ENCODE measurements around the gene REG1B. TPM values are rescaled to one million over a fixed set of nuclear protein-coding genes. Genes with fewer than 3 reads are reported as not detected.

REG1B gene, protein sequence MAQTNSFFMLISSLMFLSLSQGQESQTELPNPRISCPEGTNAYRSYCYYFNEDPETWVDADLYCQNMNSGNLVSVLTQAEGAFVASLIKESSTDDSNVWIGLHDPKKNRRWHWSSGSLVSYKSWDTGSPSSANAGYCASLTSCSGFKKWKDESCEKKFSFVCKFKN
- 4.9 TPM for total RNA-seq

DNA sequence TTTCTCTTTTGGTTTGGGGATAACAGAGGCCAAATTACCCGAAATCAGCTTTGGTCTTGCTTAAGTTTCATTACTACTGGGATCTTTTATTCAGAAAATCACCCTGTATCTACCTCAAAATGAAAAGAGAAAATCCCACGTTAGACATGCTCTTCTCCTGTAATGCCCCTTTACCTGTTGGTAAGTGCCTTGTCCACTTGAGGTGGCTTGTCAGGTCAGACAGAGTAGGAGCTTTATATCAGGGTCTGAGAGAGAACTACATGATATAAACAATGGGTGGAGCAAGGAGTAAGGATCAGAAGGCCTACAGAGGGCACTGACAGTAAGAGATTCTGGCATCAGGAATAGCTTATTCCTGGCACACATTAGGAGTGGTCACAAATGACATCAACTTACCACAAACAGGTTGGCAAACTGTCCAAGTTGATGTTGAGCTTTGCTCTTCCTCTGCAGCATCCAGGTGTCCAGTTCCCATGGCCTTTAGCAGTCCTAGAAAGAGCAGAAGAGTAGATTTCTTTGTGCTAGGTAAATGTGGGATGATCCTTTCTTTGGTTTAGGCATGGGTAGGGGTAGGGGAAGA, at the start of gene REG1B:
REG1B (minus strand) TSS at position 209 of the 580 bp plus-strand sequence. CDS start 381 bp downstream, outside the sequence.
- no peak for DNase-seq (ENCODE audit: low spot score)

DNA sequence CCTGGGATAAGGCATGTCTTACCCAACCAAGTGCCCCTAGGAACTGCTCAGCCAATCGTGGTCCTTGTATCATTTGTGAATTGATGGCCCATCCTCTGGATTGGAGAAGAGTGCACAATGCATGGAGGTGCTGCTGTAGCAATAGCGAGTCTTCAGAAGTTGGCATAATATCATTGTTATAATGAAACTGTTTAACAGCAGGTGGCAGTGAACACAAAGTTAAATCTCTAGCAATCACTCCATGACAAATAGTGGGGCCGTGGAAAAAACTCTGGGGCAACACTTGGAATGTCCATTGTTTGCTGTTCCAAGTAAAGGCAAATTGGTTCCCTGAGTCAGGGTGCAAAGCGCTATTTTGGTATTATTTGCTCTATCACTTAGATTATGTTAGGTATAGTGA, 43.9 kb upstream of the REG1B start:
- no peak for DNase-seq (ENCODE audit: low spot score)
- ATAC-seq: no peak

More for the DNA sequence above, at the start of gene REG1B:
- ATAC-seq: no peak

DNA sequence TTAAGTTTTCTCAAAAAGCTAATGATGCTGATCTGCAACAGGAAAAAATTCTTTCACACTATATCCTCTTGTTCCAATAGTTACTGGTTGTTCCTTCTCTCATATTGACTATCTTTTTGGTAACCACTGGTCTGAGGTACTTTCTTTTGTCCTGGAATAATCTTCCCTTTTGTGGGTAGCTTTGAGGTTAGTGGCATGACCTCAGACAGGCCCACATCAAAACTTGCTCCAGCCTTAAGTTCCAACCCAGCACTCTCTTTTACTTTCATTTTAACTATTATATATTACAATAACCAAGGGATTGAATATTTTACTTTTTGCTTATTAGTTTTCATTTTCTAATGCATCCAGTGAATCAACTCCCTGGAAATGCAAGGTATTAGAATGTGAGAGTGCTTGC, 42.0 kb upstream of the REG1B start:
- no peak for DNase-seq (ENCODE audit: low spot score)

DNA sequence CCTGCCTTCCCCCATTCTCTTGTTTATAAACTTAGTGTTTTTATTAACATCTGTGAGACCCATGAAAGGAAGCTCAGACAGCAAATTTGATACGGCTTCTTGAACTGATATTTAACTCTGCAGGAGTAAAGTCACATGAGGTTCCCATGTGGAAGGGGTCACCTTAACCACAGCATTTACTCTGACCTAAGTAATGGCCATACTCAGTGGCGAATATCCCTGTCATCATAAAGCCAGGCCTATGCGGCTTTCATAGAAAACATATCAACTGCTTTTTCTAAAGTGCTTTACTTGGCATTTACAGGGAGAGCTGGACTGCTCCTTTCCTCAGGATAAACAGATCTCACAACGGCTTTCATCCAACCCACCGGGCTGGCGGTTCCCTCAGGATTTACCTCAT, 41.5 kb upstream of the REG1B start:
- ATAC-seq (no peak), DNase-seq (ENCODE audit: low spot score) (no peak)

More for the DNA sequence above, 42.0 kb upstream of the REG1B start:
- no peak for ATAC-seq

DNA sequence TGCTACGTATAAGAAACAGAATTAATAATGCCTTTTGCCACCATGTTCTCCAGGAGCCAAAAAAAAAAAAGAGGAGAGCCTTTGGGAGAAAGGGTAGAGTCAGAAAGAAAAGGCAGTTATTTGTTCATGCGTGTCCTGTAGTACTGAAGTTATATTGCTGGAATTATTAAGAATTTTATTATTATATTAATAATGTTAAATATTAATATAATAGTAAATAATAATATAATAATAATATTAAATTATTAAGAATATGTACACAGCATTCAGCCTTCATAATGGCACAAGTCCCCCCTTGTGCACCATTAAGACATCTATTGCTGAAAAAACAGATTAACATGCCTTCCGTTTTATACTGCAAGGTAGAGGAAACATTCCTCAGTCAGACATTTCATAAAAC, 40.6 kb upstream of the REG1B start:
- ATAC-seq: no peak
- DNase-seq (ENCODE audit: low spot score): no peak

DNA sequence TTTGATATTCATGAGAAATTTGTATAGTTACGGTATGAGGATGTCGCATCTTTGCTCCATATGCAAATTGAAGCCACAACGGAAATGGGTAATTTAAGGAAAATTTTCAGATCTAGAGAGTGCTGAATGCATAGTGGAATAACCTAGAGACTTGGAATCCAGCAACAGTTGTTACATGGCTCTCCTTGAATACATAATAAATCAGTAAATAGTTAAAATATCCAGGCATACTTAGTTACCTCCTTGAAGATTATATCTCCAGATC, 37.9 kb upstream of the REG1B start:
- ATAC-seq: no peak
- DNase-seq (ENCODE audit: low spot score): no peak

DNA sequence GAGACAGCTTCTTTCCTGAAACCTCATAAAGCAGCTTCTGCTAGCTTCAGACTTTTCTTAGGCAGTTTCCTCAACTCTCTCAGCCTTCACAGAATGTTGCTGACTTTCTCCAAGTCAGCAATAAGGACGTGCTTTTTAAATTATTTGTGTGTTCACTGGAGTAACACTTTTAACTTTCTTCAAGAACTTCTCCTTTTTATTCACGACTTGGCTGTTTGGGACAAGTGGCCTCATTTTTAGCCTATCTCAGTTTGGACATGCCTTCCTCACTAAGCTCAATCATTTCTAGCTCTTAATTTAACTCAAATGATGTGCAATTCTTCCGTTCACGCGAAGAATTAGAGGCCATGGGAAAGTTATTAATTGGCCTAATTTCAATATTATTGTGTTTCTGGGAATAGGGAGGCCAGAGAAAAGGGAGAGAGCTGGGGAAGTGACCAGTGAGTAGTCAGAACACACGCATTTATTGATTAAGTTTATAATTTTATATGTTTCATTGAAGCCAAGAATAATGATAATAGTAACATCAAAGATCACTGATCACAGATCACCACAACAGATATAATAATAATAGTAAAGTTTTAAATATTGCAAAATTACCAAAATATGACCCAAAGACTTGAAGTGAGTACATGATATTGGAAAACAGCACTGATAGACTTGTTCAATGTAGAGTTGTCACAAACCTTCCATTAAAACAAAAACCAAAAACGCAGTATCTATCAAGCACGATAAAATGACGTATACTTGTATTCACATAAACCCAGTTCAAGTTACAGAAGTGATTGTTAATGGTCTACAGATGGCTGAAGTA, 37.3 kb upstream of the REG1B start:
- DNase-seq (ENCODE audit: low spot score) (no peak), ATAC-seq (no peak)

DNA sequence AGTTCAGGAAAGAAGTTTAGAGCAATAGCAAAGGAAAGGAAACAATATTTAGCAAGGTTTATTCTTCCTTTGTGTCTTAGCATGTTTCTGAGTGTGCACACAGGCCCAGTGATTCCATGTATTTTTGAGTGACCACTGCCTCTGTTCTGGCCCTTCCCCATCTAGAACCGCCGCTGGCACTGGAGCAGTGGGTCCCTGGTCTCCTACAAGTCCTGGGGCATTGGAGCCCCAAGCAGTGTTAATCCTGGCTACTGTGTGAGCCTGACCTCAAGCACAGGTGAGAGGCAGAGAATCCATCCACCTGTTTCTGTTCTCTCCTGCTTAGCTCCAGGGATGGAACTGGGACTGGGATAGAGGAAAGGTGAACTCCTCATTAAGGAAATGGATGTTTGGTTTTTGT, 34.9 kb upstream of the REG1B start:
- ATAC-seq (no peak), DNase-seq (ENCODE audit: low spot score) (no peak)

DNA sequence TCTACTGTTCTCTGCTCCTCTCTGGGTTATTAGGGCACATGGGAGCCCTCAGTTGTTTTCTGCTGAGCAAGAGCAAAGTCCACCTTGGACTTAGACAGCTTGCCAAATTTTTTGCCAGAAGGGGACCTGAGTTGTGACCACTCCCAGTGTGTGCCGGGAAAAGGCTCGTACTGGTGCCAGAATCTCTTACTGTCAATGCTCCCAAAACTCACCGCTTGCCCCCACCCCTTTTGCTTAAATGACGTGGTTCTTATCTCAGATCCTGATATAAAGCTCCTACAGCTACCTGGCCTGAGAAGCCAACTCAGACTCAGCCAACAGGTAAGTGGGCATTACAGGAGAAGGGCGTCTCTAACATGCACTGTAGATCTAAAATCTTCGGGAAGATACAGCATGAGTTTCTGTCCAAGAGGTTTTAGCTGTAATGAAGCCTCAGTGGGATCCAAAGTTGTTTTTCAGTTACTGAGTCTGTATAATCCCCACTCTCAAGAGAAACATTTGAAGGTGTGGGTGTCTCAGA, 32.5 kb upstream of the REG1B start, which contains the start of gene REG1A:
REG1A (plus strand) TSS at position 295 of the 520 bp plus-strand sequence. CDS start 374 bp downstream, outside the sequence.
- ATAC-seq: no peak
- no peak for DNase-seq (ENCODE audit: low spot score)

DNA sequence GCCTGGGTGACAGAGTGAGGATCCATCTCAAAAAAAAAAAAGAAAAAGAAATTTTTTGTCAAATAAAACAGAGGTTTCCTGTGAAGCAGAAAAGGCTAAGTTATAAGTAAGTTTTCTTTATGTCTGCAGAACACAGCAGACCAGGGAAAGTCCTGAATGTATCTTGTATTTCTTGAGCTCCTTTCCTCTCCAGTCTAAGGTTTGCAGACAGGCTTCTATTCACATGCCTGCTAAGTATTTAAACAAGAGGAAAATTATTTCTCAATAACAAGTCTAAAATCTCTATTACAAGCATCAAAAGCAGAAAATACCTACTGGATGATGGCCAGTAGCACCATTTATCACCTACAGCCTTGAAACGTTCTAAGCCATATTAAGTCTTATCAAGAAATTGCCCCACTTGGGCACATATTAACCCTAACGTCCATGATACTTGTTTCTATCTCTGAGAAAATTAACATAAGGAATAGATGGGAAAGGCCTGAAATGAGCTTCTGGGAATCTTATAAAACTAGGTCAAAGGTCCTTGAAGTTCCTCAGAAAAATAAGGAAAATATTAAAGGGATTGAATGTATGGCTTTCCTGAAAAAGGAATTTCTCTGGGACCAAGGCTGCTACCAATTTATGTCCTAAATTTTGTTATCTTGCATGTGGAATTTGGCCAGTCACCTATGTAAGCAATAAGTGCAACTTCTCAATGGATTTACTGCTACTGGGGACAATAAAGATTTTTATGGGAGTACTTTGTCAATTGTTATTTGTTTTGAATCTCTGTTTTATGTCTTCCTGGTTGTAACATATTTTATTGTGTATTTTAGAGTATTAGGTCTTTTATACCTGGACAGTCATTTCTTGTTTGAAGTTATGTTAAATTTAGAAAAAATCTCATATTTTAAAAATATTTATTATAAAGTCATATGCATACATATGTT, 29.5 kb upstream of the REG1B start:
- ATAC-seq: no peak
- DNase-seq (ENCODE audit: low spot score): no peak

DNA sequence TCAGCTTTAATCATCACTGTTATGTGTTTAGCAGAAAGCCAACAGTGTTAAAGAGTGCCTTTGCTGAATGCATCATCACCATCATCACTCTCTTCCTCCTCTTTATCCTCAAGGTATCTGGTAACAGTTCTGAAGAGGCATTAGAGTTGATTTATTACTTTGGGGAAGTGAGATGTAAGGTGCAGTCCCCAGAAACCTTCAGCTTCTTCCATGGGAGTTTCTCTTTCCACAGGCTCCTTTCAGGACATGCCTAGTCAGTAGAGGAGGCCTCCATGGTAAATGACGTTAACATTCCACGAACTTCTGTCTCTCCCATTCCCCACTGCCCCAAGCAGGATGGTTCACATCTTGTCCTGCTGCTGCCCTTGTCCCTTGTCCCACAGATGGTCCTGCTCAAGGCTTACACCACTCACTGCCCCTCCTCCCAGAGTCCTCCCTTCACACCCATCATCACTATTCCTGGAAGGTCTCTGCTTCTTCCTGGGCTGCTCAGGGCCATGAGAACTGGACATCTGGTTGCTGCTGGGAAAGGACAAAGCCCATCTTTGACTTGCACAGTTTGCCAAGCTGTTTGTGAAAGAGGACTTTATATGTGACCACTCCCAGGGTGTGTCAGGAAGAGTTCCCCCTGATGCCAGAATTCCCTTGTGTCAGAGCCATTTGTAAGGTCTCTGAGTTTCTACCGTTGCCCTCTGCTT, 27.2 kb upstream of the REG1B start:
- no peak for ATAC-seq
- no peak for DNase-seq (ENCODE audit: low spot score)

DNA sequence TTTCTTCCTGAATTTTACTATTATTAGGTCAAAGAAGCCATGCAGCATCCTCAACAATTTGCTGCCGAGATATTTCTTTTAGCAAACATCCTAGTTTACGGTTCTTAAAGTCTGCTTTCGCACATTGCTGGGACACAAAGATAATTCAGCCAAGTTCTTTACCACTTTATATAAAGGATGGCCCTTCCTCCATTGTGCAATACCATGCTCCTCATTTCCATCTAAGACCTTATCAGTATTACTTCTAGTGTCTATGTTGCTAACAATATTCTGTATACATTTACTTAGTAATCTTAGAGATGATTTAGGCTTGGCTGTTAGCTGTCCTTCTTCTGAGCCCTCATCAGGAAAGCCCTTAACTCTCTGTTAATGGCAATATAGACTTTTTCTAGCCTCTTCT, 24.5 kb upstream of the REG1B start:
- DNase-seq (ENCODE audit: low spot score): no peak
- no peak for ATAC-seq

DNA sequence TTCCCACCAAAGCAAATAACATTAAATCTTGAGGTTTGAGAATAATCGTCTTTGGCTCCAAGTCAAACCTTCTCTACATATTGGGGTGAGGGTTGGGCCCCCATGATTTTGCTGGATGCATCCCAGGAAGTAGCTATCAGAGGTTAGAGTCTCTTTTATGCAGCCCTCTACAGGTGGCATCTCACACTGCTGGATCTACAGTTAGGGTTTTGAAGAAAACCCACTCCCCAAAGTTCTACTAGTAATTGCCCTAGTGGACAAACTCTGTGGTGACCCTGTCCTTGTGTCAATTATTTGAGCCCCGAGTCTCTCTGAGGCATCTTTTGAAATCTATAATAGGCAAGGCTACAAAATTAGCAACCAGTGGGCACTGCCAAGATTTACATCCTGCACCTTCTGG, 17.5 kb upstream of the REG1B start:
- ATAC-seq: no peak
- no peak for DNase-seq (ENCODE audit: low spot score)

DNA sequence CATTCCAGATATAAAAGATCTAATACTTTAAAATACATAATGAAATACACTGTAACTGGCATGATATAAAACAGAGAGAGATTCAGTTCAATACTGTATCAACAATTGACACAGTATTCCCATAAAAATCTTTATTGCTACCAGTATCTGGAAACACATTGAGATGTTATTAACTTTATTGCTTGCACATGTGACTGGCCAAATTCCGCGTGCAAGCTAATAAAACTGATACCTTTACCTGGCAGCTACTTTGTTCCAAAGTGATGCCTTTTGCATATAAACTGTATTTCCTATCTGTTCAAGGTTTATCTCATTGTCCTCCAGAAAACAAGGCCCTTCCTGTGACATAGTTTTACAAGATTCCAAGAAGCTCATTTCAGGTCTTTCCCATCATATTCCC, 15.4 kb upstream of the REG1B start:
- DNase-seq (ENCODE audit: low spot score): no peak
- ATAC-seq: no peak

DNA sequence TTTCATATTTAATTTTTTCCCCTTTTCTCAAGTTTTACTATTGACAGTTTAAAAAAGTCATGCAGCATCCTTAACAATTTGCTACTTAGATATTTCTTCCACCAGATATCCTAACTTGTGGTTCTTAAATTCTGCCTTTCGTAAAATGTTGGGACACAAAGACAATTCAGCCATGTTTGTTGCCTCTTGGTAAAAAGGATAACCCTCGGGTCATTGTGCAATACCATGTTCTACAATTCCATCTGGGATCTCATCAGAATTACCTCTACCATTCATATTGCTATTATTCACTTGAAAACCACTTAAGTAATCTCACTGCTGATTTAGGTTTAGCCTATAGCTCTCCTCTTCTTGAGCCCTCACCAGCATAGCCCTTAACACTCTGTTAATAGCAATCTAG, 13.2 kb upstream of the REG1B start:
- DNase-seq (ENCODE audit: low spot score): no peak

DNA sequence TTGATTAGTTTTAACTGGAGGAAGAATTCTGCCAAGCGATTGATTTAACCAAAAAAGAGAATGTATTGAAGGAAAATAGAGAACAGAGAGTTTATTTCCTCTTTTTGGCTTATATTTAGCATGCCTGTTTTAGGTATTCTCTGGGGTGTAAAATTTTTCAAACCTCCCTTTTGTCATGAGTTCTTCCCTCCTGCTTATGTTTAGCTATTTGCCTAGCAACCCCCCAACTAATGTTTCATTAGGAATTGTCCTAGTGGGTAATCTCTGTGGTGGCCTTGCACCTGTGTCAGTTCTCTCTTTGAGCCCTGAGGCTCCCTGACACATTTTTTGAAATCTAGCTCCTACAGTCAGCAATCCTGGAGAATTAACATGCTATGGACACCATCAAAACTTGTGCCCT, 12.5 kb upstream of the REG1B start:
- ATAC-seq: no peak

More for the DNA sequence above, 13.2 kb upstream of the REG1B start:
- ATAC-seq: no peak

DNA sequence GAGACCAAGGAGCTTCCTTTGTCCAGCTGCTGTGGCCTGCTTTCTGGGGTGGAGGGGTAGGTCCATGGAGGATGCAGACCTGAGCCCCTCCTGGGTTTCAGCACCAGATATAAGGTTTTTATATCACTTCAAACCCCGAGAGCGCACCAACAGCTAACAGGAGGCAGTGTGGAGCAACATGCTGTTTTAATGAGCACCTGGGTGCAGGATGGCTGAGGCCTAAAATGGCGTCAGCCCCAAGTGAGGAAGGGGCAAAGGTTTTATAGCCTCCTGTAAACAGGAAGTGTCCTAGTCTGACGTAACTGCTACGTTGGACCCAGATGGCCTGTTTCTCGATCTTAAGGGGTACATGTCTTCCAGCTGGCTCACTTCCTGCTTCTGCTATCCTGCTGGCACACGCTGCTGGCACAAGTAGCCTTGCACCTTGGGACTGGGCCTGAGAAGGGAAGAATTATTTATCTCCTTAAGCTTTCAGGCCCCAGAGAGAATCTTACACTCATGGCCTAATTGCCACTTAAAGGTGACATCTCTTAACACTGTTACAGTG, 11.4 kb upstream of the REG1B start:
- ATAC-seq (no peak), DNase-seq (ENCODE audit: low spot score) (no peak)

More for the DNA sequence above, 12.5 kb upstream of the REG1B start:
- no peak for DNase-seq (ENCODE audit: low spot score)

DNA sequence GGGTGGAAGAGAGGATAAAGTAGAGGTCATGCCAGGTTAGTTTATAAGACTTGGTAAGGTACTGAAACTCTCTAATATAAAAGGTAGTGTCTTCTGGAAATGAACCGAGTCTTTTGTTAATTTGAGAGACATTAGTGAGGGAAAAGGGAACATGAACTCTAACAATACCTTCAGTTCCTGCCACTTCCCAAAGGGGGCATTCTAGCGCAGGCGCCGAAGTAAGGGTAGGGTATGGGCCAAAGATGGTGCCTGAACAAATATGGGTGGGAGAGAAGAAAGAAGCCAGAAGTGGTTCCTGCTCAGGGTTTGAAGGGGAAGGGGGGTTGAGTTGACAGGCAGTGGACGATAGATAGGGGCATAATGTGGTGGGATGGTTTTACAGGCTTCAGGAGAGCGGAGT, 10.1 kb upstream of the REG1B start:
- ATAC-seq (no peak), DNase-seq (ENCODE audit: low spot score) (no peak)

DNA sequence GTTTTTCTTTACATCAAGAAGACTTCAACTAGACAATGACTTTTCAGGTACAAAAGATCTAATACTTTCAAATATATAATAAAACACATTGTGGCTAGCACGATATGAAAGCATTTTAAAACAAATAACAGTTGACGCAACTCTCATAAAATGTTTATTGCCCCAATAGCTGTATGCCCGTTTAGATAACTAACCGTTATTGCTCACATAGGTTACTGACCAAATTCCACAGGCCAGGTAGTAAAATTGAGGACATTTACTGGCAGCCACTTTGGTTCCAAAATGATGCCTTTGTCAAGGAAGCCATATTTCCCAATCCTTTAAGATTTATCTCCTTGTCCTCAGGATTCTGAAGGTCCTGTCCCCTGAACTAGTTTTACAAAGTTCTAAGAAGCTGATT, 2.9 kb upstream of the REG1B start:
- ATAC-seq (no peak), DNase-seq (ENCODE audit: low spot score) (no peak)

DNA sequence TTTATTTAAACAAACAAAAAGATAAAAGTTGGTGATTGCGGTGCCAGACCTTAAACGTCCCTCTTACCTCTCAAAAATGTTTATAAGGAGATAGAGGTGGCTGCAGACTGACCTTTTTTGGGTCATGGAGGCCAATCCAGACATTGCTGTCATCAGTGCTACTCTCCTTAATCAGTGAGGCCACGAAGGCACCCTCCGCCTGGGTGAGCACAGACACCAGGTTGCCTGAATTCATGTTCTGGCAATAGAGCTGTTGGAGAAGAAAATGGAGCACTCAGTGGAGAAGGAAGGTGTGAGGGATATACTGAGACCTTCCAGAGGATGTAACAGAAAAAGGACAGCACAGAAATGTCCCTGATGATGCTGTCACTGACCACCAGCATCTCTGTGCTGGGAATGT, 1.5 kb downstream of the REG1B start:
- no peak for DNase-seq (ENCODE audit: low spot score)
- no peak for ATAC-seq

Data from left lobe of liver (tissue), 2 donors.